Peyer's patch (tissue), 4 donors: Measurements from ENCODE around the gene DMBX1. TPM values are rescaled to one million over a fixed set of nuclear protein-coding genes. Genes with fewer than 3 reads are reported as not detected.
A peak's percentile ranks its signal among the peaks of the same experiment; 100 is the strongest.

ENCODE experiments used
- DNase-seq, 3 donors: peaks; one replicate each; pipeline ENCODE4 v3.0.0-alpha.2; 2017 to 2019
- H3K27ac ChIP-seq, 4 donors: fragments of 200-600 bp; sonication (generic); one replicate each; pipeline ENCODE4 v1.5.1; 2016 to 2019
- H3K27me3 ChIP-seq, 2 donors: fragments of 200-600 bp; sonication (generic); one replicate each; pipeline ENCODE4 v1.5.1; 2019
- H3K36me3 ChIP-seq, 3 donors: fragments of 200-600 bp; sonication (generic); one replicate each; pipeline ENCODE4 v1.5.1; 2016 to 2019
- H3K4me1 ChIP-seq, 4 donors: fragments of 200-600 bp; sonication (generic); one replicate each; pipeline ENCODE4 v1.5.1; 2016 to 2019
- H3K4me3 ChIP-seq, 4 donors: fragments of 200-600 bp; sonication (generic); 1 replicate in 3 of 4; 2 replicates in 1 of 4; pipeline ENCODE4 v1.5.1; 2016 to 2019; ENCODE audit warnings: mild to moderate bottlenecking in 1 of 4
- H3K9me3 ChIP-seq, 4 donors: fragments of 200-600 bp; sonication (generic); one replicate each; pipeline ENCODE4 v1.5.1; 2016 to 2019; ENCODE audit warnings: mild to moderate bottlenecking in 1 of 4
- POLR2A ChIP-seq, 2 donors: fragments of 450-650 bp; IDR thresholded peaks; one replicate each; pipeline ENCODE4 v1.5.1; 2017; ENCODE audit warnings: antibody characterized with exemption in 2 of 2, mild to moderate bottlenecking in 2 of 2, moderate library complexity in 2 of 2
- total RNA-seq, 4 donors: library from RNA; depleted of rRNA; stranded (reverse); fragments of >200 nt; gene quantifications; one replicate each; pipeline ENCODE4 v1.1.0, GENCODE V29; 2016
- TF ChIP-seq, protein P1 (sequence below), 6 experiments: fragments of 450-650 bp in 4 of 6; fragments of 200-600 bp in 2 of 6; sonication (generic) in 1 of 6; IDR thresholded peaks; one replicate each; pipeline ENCODE4 v1.5.1; 2017 to 2019; ENCODE audit warnings: antibody characterized with exemption in 6 of 6, mild to moderate bottlenecking in 3 of 6, moderate library complexity in 1 of 6

Gene DMBX1
- total RNA-seq, 4 donors from 2014 or later: not detected

DNA sequence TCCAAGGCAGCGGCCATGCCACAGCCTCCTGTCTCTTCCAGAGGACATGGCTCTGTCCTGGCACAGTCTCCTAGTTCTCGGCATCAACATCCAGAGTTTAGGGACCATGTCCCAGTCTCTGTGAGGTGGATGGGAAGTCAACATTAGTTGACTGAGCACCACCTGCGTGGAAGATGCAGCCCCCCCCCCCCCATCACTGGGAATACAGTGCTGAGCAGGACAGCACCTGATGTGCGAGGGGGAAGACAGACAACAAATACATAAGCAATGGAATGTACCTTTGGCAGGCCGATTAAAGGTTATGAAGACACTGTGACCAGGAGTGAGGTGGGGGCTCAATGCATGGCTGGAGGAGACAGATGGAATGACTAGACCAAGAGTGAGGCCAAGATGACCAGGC lies 35.2 kb downstream of the DMBX1 start:
- H3K4me1 ChIP-seq: peaks cover 0 to 20% (median 0%) of the 10 kb centered on the region in 4 donors
- DNase-seq: no peak
- H3K27me3 ChIP-seq: no peaks in the 10 kb centered on the region
- H3K36me3 ChIP-seq: no peaks in the 10 kb centered on the region
- H3K27ac ChIP-seq: no peak overlapping the region
- no peak for TF ChIP-seq POLR2A (IDR thresholded peaks at IDR 0.05)
- TF ChIP-seq, protein P1, sequence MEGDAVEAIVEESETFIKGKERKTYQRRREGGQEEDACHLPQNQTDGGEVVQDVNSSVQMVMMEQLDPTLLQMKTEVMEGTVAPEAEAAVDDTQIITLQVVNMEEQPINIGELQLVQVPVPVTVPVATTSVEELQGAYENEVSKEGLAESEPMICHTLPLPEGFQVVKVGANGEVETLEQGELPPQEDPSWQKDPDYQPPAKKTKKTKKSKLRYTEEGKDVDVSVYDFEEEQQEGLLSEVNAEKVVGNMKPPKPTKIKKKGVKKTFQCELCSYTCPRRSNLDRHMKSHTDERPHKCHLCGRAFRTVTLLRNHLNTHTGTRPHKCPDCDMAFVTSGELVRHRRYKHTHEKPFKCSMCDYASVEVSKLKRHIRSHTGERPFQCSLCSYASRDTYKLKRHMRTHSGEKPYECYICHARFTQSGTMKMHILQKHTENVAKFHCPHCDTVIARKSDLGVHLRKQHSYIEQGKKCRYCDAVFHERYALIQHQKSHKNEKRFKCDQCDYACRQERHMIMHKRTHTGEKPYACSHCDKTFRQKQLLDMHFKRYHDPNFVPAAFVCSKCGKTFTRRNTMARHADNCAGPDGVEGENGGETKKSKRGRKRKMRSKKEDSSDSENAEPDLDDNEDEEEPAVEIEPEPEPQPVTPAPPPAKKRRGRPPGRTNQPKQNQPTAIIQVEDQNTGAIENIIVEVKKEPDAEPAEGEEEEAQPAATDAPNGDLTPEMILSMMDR (IDR thresholded peaks at IDR 0.05): no peak
- no peak overlapping the region for H3K4me3 ChIP-seq
- no peaks in the 10 kb centered on the region for H3K9me3 ChIP-seq

DNA sequence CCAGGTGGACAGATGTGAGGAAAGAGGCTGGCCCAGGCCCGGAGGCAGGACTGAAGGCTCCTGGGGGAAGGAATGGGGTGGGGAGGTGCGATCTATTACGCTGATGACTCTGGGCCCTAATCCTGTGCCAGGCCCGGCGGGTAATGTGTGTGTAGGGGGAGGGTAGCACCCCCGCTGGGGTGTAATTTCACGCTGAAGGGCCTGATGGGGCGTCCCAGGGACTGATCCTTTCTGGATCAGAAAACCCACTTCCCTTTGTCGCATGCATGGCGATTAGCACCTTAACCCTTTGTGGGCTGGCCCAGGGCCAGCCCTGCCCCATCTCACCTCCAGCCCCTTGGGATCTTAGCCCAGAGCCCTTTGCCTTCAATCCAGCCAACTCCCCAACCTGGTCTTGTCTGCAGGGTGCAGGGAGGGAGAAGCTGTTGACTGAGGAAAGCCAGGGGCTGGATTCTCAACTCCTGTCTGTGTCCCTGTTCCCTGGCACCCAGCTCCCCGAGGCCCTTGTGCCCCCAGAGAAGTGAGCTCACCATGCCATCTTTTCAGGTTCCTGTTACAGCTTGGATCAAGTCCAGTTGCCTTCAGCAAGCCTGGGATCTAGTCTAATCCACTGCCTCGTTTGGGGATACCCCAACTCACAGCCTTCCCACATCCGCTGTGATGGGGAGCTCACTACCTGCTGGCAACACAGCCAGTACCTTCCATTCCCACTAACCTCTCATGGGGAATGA lies 35.8 kb downstream of the DMBX1 start:
- Histone ChIP-seq H3K27me3 (no peaks in the 10 kb centered on the region), H3K27ac (no peak overlapping the region), H3K9me3 (no peaks in the 10 kb centered on the region), H3K36me3 (no peaks in the 10 kb centered on the region), H3K4me3 (no peak overlapping the region), H3K4me1 (peaks cover 0 to 20% (median 0%) of the 10 kb centered on the region in 4 donors)
- no peak for DNase-seq
- TF ChIP-seq, protein P1 (IDR thresholded peaks at IDR 0.05): no peak
- no peak for TF ChIP-seq POLR2A (IDR thresholded peaks at IDR 0.05)

DNA sequence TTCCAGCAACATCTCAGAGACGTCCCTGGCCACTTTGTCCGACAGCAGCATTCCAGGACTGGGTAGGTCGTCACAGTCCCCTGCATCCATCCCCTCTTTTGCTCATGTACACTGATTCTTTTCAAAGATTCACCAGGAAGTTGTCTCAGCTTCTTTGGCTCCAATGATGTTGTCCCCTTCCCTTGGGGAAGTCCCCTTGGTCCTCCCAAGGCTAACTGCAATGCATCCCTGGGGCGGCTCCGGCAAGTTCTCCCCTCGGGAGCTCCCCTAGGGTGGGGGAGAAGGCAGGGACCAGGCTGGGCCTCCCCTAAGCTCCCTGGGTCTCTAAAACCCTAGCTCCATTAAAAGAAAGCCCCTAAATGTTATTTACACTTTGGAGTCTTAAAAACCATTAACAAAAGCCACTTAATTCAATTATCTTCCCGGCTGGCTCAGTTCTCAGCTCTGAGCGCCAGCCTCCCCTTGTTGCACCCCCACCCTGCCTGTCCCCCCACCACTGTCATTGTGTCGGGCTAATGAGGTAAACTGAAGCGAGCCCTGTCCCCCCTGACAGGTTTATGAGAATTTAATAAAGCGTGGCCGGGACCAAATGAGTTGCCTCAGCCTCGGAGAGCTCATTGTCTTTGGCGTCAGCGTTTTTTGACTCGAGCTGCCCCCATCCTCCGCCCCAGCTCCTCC lies 36.5 kb downstream of the DMBX1 start:
- no peak for DNase-seq
- H3K4me1 ChIP-seq: peaks cover 0 to 20% (median 0%) of the 10 kb centered on the region in 4 donors
- H3K4me3 ChIP-seq: no peak overlapping the region
- TF ChIP-seq, protein P1 (IDR thresholded peaks at IDR 0.05): no peak
- no peak for TF ChIP-seq POLR2A (IDR thresholded peaks at IDR 0.05)
- H3K9me3 ChIP-seq: no peaks in the 10 kb centered on the region
- no peaks in the 10 kb centered on the region for H3K36me3 ChIP-seq
- H3K27me3 ChIP-seq: no peaks in the 10 kb centered on the region
- H3K27ac ChIP-seq: peak overlapping the region in 2 of 4 donors; percentile 75 to 83

DNA sequence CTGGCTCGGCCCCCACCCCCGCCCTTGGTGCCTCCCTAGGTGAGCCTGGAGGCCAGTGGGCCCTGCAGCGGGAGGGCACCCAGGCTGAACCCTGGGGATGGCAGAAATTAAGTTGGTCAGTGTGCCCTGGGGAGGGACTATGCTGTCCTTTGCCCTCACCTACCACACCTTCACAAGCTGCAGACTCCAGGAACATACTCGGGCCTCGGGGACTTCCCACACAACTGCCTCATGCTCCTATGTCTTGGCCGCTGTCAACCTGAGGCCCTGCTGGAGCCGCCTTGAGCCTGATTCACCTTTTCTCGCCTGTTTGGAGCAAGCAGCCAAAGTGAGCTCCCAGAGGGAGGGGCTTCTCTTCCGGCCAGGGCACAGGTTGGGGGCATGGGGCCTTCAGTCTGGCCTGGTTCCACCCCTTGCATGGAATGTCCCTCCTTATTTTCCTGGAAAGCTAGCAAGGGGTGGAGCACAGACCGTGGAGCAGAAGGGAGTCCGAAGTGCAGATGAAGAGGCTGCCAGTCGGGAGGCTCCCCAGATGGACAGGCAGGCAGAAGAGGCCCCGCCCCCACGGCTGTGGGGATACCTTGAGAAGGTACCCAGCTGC lies 37.2 kb downstream of the DMBX1 start:
- Histone ChIP-seq H3K4me1 (peaks cover 0 to 20% (median 0%) of the 10 kb centered on the region in 4 donors), H3K27ac (peak overlapping the region in 2 of 4 donors; percentile 75 to 83), H3K4me3 (no peak overlapping the region), H3K27me3 (no peaks in the 10 kb centered on the region), H3K9me3 (no peaks in the 10 kb centered on the region), H3K36me3 (no peaks in the 10 kb centered on the region)
- no peak for TF ChIP-seq POLR2A (IDR thresholded peaks at IDR 0.05)
- TF ChIP-seq, protein P1 (IDR thresholded peaks at IDR 0.05): no peak
- peak in 2 of 3 donors; percentile 86 to 87 for DNase-seq

DNA sequence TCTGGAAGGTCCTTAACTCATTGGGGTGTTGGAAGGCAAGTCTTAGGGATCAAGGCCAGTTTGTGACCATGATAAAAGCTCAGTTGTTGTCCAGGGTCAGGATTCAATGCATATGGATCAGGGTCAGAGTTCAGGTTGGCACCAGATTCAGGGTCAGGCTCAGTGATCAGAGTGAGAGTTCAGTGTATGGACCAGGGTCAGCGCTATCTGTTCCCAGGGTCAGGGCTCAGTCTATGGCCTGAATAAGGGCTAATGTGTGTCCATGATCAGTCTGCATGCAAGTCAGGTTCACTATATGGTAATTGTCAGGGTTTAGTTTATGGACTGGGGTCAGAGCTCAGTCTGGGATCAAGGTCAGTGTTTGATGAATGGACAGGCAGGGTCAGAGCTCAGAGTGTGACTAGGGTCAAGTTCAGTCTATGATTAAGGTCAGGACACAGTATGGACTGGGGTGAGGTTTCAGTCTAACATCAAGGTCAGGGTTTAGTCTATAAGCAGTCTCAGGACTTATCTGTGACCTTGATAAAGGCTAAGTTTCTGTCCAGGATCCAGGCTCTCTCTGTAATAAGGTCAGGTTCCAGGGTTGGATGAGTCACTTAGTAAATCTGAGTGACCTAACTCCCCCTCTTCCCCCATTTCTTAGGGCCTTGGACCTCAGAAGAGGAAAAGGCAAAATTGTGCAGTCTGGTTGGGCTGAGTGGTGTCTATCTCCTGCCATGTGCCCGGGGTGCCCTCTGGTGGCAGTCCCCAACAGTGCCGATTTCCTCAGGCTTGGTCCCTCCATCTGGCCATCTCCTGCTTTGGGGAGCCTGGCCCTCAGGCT lies 38.0 kb downstream of the DMBX1 start:
- no peaks in the 10 kb centered on the region for H3K36me3 ChIP-seq
- H3K9me3 ChIP-seq: no peaks in the 10 kb centered on the region
- peaks cover 0 to 18% (median 0%) of the 10 kb centered on the region in 4 donors for H3K4me1 ChIP-seq
- H3K27me3 ChIP-seq: no peaks in the 10 kb centered on the region
- TF ChIP-seq, protein P1 (IDR thresholded peaks at IDR 0.05): peak; percentile 26 to 95 (median 84)
- TF ChIP-seq POLR2A (IDR thresholded peaks at IDR 0.05): no peak
- H3K4me3 ChIP-seq: no peak overlapping the region
- H3K27ac ChIP-seq: peak overlapping the region in 2 of 4 donors; percentile 75 to 83
- DNase-seq: peak; percentile 57 to 91 (median 88)
